Embryonic facial prominence (tissue), 1 donor: ENCODE data around the gene C10orf71.

Source experiments
- DNase-seq: peaks from one replicate; pipeline ENCODE4 v3.0.0-alpha.2; 2016; ENCODE audit errors: extremely low spot score

C10orf71 gene

GRCh38 chr10:49298983-49299815, at the start of gene C10orf71:
Gene C10orf71 (plus strand): TSS chr10:49299170. CDS start chr10:49322546, 23,376 bp downstream.
- DNase-seq: no peak

- no peak for DNase-seq
Measured at GRCh38 chr10:49252313-49253034, 46.5 kb upstream of the C10orf71 start.

GRCh38 chr10:49253340-49253906, 45.5 kb upstream of the C10orf71 start:
- DNase-seq: no peak

GRCh38 chr10:49254150-49254549, 44.8 kb upstream of the C10orf71 start:
- DNase-seq: no peak

- no peak for DNase-seq
Measured at GRCh38 chr10:49254556-49255318, 44.2 kb upstream of the C10orf71 start.

GRCh38 chr10:49255883-49256282, 43.1 kb upstream of the C10orf71 start:
- DNase-seq: no peak

- no peak for DNase-seq
Measured at GRCh38 chr10:49257154-49257553, 41.8 kb upstream of the C10orf71 start.

- DNase-seq: no peak
Measured at GRCh38 chr10:49257626-49258349, 41.2 kb upstream of the C10orf71 start.

- DNase-seq: no peak
Measured at GRCh38 chr10:49258350-49258683, 40.7 kb upstream of the C10orf71 start.

- DNase-seq: no peak
Measured at GRCh38 chr10:49260644-49261296, 38.2 kb upstream of the C10orf71 start.

GRCh38 chr10:49263591-49263990, 35.4 kb upstream of the C10orf71 start:
- DNase-seq: no peak

- DNase-seq: no peak
Measured at GRCh38 chr10:49264177-49264677, 34.7 kb upstream of the C10orf71 start.

- DNase-seq: no peak
Measured at GRCh38 chr10:49265885-49266284, 33.1 kb upstream of the C10orf71 start.

GRCh38 chr10:49268185-49268584, 30.8 kb upstream of the C10orf71 start:
- no peak for DNase-seq

GRCh38 chr10:49269523-49269922, 29.4 kb upstream of the C10orf71 start:
- no peak for DNase-seq

- no peak for DNase-seq
Measured at GRCh38 chr10:49270565-49270964, 28.4 kb upstream of the C10orf71 start.

- no peak for DNase-seq
Measured at GRCh38 chr10:49271346-49271745, 27.6 kb upstream of the C10orf71 start.

- no peak for DNase-seq
Measured at GRCh38 chr10:49272251-49273081, 26.5 kb upstream of the C10orf71 start.

- no peak for DNase-seq
Measured at GRCh38 chr10:49273082-49273465, 25.9 kb upstream of the C10orf71 start.

- DNase-seq: no peak
Measured at GRCh38 chr10:49273626-49274025, 25.3 kb upstream of the C10orf71 start.
